Dermis microvascular lymphatic vessel endothelial cell (primary cell): ENCODE measurements around the gene MYOF. TPM values are rescaled to one million over a fixed set of nuclear protein-coding genes. Genes with fewer than 3 reads are reported as not detected.
A peak's percentile ranks its signal among the peaks of the same experiment; 100 is the strongest.
"Not testable (repeated sequence)": the region's sequence is repeated elsewhere in the genome, so short reads cannot be mapped to it uniquely, and the experiment has no call there.

Experiments
- DNase-seq, 2 donors: peaks; one replicate each; pipeline versions ENCODE4 v3.0.0 to v3.0.0-alpha.2; 2010; ENCODE audit warnings: low read depth in 2 of 2
- total RNA-seq: library from RNA; depleted of rRNA; stranded (reverse); fragments of >200 nt; gene quantifications from 2 replicates; pipeline ENCODE4 v1.2.1, GENCODE V29; 2014

MYOF gene
- total RNA-seq, 1 donor from 2014 or later = 180 TPM

- DNase-seq = peak in 1 of 2 donors; percentile 10
Observed at GRCh38 chr10:93386631-93387369, 95.3 kb downstream of the MYOF start.

GRCh38 chr10:93385345-93385744 lies 96.8 kb downstream of the MYOF start:
- DNase-seq = no peak

GRCh38 chr10:93384006-93384405 lies 98.1 kb downstream of the MYOF start:
- peak in 1 of 2 donors; percentile 18 for DNase-seq

- peak in 1 of 2 donors; percentile 39 for DNase-seq
Observed at GRCh38 chr10:93383562-93383981, 98.6 kb downstream of the MYOF start.

GRCh38 chr10:93379731-93380575 lies 102.2 kb downstream of the MYOF start:
- peak in 1 of 2 donors; percentile 83 for DNase-seq

- DNase-seq = peak in 1 of 2 donors; percentile 52
Observed at GRCh38 chr10:93378997-93379730, 103.0 kb downstream of the MYOF start.

GRCh38 chr10:93378039-93378438 lies 104.1 kb downstream of the MYOF start:
- DNase-seq = no peak

- peak; percentile 81 to 89 for DNase-seq
Observed at GRCh38 chr10:93376372-93377293, 105.5 kb downstream of the MYOF start.

- DNase-seq = no peak
Observed at GRCh38 chr10:93370961-93371360, 111.2 kb downstream of the MYOF start.

GRCh38 chr10:93369588-93370164 lies 112.5 kb downstream of the MYOF start:
- DNase-seq = no peak

GRCh38 chr10:93368210-93368609 lies 113.9 kb downstream of the MYOF start:
- no peak for DNase-seq

- DNase-seq = no peak
Observed at GRCh38 chr10:93367664-93368063, 114.5 kb downstream of the MYOF start.

GRCh38 chr10:93364966-93365365 lies 117.2 kb downstream of the MYOF start:
- DNase-seq = no peak

GRCh38 chr10:93363891-93364648 lies 118.1 kb downstream of the MYOF start:
- no peak for DNase-seq

- not testable (repeated sequence) for DNase-seq
Observed at GRCh38 chr10:93358398-93358797, 123.7 kb downstream of the MYOF start.

GRCh38 chr10:93357680-93358079 lies 124.5 kb downstream of the MYOF start:
- DNase-seq = peak in 1 of 2 donors; percentile 39

GRCh38 chr10:93356516-93356915 lies 125.6 kb downstream of the MYOF start:
- DNase-seq = no peak

- DNase-seq = peak in 1 of 2 donors; percentile 28
Observed at GRCh38 chr10:93352638-93353383, 129.3 kb downstream of the MYOF start.

- peak in 1 of 2 donors; percentile 67 for DNase-seq
Observed at GRCh38 chr10:93346694-93347093, 135.4 kb downstream of the MYOF start.
